Fibroblast of upper back skin (primary cell): ENCODE measurements around the gene CPNE5.

Experiments used
- DNase-seq: peaks from one replicate; pipeline ENCODE4 v3.0.0-alpha.2; 2013

The CPNE5 gene

DNA sequence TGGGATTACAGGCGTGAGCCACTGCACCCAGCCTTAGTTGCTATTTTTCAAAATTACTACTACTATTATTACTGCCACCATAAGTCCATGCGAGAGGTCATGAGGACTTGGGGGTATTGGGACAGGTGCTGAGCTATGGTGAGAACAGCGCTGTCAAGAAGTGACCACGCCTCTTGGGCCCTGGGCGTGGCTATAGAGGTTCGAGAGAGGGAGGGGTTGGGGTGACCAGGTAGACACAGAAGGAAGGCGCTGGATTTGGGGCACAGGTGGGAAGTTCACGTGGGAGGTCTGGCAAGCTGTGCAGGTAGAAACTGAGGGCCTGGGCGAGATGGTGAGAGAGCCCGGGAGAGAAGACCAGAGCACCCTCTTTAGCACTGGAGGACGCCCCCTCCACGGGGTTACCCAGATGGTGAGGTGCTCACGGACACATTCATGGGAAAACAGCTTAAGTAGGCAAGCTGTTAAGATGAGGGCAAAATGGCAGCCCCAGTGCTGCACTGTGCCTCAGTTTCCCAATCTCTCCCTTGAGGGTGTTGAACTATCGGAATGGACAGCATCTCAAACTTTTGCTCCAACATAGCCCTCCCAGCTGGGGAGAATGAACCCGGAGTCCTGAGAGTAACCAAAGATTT, 80.6 kb downstream of the CPNE5 start:
- no peak for DNase-seq

DNA sequence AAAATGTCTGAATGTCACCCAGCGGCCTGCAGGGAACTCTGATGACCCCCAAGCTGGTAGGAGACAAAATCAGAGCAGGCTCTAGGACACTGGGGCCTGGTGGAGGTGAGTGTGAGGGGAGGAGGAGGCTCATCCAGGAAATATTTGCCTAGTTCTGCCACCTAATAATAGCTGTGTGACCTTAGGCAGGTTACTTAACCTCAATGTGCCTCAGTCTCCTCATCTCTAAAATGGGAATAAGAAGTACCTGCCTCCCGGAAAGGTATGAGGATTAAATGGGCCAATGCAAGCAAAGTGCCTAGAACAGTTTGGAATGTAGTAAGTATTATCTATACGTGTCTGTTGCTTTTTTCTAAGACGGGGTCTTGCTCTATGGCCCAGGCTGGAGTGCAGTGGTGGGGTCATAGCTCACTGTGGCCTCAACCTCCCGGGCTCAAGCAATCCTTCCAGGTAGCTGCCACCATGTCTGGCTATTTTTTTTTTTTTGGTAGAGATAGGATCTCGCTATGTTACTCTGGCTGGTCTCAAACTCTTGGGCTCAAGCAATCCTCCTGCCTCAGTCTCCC, 81.2 kb downstream of the CPNE5 start:
- no peak for DNase-seq

DNA sequence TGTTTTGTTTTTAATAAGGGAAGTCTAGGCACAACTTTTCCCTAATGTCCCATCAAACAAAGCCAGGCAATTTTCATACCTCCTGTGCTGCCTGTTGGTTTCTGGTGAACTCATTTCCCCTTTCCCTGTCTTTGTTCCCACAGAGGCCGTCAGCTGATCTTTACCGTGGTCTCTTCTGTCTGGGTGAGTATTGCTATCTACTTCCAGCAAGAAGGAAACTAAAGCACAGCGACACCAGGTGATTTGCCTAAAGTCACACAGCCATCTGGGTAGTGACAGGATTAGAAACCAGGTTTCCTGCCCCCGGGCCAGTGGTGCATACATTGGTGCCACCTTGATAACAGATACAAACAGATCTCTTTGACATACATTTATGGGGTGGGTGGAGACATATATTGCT, 82.0 kb downstream of the CPNE5 start:
- no peak for DNase-seq

DNA sequence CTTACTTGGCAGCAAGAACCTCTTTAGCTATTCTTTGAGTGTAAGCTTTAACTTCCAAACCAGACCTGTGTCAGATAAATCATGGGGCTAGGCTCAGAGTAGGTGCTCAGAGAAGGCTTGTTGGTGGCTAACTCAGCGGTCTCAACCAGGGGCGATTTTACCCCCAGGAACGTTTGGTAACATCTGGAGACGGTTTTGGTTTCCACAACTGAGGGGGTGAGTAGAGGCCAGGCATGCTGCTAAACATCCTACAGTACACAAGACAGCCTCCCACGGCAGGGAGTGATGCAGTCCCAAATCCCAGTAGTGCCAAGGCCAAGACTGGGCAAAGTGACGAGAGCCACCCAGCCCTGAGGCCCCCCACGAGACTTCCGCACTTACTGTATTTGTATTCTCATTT, 82.5 kb downstream of the CPNE5 start:
- DNase-seq = no peak

DNA sequence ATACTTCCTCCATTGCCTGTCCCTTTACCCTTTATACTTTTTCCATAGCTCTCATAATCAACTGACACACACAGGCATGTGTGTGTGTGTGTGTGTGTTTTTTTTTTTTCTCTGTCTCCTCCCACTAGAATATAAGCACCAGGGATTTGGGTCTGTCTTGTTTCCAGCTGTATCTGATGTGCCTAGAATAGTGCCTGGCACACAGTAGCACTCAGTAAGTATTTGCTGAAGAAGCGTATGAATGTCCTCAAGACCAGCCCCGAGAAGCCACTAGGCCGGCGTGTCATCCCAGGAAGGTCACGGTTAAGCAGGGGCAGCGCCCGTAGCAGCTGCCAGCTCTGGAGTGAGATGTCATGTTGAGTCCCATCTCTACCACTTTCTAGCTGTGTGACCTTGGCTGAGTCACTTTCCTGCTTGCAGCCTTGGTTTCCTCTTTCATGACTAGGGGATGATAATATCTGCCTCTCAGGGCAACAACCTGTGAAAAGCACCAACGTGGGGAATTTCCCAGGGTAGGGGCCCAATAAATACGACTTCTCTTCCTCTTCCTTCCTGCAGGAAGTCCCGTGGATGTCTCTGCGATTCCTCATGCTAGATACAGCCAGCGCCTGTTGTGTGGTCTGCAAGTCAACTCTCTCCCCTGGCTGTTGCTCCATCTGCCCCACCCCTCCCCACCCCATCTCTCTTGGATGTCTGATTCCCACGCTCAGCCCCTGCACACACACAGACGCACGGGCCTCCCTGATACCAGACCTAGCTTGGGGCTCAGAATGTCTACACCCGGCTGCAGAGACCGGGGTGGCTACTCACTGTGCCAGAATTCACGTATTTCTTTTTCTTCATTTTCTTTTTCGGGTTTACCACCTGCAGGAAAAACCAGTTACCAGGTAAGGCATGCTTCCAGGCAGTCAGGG, 83.6 kb downstream of the CPNE5 start:
- no peak for DNase-seq

DNA sequence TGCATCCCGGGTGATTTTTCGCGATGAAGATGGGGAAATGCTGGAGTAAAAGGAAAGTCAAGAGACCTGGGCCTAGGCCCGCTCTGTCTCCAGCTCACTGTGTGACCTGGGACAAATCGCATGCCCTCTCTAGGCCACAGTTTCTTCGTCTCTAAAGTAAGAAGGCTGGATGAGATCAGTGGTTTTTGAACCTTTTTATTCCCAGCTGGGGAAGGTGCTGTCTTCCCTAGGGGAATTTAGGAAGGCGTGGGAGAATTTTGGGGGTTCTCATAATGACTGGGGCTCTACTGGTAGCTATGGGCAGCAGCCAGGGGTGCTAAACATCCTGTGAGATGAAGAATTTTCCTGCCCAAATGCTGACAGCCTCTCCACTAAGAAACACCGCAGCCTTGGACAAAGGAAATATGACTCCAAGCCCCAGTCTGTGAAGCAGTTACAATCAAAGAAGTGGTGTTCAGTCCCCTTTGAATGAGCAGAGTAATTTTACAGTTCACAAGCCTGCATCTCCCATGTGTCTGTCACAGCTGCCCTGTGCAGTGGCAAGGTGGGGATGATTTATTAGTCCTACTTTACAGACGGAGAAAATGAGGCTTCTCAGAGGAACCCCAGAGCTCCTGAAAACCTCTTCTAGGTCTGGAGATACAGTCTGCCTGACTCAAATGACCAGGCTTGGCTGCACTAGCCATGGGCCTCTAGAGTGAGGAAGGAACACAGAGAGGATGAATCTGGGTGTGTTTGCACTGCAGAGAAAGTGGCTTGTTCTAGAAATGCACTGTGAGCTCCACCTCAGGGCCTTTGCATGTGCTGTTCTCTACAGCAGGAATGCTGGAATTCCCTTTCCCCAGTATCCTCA, 84.4 kb downstream of the CPNE5 start:
- no peak for DNase-seq

DNA sequence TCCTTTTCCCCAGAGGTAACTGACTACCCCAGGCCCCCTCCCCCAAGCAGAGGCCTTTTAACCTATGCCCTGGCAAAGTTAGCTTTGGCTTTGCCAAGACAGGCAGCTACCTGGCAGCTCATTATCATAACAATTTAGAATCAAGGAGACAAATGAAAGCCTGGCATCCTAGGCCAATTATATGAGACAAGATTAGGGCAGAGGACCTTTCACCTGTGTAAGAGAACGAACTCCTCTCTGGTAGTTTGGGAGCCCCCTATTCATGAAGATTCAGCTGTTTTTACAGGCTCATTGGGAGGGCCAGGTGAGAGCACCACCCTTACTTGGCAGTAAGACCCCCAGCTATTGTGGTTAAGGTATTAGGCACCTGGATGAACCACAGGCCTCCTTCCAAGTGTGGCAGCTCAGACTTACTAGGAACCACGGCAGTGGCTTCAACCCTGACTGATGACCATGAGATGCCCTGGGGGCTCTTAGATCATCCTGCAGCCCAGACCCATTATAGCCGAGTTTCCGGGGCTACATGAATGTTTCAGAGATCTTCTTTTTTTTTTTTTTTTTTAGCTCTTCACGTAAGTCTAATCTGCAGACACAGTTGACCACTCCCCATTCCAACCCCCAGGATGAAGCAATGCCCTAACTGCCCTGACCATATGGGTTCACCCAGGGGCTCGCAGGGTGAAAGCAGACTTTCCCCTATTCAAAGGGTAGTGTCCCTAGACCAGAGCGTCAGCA, 85.4 kb downstream of the CPNE5 start:
- DNase-seq = no peak

DNA sequence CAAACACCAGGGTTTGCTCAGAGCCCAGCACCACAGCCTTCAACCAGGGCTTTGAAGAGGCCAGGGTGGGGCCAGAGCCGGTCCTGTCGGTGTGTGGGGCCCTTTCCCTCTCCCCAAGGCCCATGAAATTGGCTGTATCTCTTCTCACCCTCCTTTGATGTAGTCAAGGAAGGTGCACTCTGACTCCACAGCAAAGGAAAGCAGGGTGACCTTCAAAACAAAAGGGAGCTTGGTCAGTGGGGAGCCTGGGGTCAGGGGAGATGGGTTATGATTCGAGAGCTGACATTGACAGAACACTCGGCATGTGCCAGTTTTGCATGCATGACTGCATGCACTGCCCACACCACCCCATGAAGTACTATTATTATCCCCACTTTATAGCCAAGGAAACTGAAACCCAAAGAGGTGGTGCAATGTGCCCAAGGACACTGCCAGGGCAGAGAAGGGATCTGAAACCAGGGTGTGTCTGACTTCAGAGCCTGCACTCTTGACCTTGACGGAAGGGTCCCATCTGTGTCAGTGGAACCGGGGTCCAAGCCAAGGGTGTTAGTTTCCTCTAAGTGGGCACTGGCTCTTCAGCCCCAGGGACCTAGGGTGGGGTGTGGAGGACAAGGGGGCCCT, 86.2 kb downstream of the CPNE5 start:
- DNase-seq = no peak

DNA sequence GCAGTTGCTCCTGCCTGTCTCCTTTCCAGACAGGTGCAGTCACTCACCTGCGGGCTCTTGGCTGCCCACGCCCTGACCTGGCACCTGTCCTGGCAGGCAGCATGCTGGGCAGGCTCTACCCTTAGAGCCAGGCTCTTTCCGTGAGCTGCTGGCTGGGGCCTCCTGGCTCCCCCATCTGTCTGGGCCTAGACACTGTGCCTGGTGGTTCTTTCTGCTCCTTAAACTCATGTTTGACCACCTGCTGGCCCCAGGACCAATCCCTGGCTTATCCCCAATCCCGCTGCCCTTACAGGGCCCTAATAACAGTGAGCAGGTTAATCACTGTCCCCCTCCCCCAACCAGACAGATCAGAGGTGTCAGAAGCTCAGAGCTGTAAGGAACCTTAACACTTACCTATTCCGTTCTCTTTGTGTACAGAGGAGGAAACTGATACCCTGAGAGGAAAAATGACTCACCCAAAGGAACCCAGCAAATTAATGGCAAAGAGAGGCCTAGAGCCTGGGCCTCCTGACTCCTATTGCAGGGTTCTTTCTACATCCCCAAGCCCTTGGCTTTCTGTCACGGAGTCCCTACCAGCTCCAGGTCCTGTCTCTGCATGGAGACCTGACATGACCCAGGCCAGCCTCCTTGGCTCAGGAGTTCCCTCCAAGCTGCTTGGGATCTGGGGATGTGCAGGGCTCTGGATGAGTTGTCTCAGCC, 86.9 kb downstream of the CPNE5 start:
- no peak for DNase-seq

DNA sequence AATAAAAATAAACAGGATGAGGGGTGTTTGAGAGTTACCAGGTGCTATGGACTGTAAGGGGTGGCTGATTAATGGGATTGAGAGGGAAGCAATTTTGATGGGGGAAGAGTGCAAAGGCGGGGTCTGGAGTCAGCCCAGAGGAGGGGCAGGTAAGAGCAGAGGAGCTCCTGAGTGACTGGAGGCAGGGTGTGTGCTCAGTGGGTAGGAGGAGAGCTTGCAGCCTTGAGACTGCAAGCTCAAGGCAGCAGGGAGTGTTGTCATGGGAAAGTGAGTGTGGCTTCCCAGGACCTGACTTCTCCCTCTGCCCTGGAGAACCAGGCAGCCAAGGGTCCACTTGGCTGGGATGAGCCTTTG, 87.4 kb downstream of the CPNE5 start:
- DNase-seq = no peak

DNA sequence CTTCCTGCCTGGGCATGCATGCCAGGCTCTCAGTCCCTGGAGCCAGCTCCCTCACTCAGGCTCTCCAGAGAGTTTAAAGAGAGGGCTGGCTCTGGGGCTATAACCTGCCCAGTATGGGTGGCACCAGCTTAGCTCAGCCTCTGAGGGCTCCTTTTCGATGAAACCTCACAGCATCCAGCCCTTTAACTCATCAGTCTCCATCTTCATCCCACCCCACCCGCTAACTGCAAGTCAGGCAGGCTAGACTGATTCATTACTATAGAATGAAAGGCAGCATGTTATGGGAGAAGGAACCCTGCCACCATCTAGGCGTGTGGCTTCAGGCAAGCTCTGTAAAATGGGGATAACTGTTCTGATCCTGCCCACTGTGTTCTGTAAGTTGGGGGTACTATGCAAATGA, 88.2 kb downstream of the CPNE5 start:
- no peak for DNase-seq

DNA sequence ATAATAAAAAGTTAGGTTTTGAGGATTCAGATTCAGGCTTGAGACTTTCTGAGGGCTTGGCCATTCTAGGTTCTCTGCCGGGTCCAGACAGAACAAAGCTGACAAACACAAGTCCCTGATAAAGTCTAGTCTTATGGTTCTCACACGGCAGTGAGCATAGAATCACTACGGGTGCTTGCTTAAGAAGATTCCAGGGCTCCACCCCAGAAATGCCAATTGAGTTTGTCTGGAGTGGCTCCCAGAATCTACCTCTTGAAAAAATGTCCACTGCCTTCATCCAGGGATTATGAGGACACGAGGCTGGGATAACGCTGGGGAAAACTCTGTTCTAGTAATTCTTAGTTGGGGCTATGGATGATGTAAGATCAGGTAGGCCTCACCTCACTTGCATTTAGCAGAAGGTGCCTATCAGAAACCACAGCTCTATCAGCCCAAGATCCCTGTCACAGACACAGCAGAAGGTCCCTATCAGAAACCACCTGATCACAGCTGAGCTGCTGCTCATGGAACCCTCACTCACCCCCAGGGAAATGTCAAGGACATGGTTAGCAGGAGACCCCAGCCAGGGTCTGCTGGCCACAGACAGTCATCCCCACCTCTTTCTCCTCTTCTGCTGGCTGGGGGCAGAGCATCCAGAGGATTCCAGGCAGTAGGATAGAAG, 89.3 kb downstream of the CPNE5 start:
- DNase-seq = no peak

DNA sequence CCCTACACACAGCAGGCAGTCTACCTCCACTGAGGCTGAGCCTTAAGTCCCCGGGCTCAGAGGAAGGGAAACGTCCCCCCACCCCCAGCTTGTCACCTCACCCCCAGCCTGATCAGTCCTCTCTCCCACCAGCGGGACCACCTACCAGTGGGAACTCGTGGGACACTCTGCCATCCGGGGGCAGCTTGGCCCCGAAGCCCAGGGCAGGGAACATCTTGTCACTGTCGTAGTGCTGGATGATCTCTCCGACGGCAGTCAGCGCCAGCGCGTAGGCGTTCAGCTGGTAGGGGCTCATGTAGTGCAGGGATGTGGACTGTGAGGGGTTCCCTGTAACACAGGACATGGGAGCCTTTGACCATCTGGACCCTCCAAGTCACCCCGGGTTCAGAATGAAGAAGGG, 93.0 kb downstream of the CPNE5 start:
- no peak for DNase-seq

DNA sequence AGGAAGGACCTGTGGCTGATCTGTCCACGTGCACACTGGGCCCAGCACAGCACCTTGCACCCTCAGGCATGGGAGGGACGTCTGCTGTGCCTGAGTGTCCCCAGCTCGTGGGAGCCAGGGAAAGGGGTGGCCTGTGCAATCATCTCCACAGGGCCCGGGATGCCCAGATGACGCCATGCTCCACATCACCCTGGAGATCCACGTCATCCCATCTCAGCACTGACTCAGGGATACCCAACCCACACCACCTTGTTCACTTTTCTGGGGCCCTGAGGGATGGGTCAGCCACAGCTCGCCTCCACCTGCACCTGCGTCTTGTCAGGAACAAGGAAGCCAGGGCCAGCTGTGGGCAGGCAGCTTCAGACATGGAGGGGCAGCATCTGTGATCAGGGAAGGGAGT, 93.4 kb downstream of the CPNE5 start:
- DNase-seq = no peak

DNA sequence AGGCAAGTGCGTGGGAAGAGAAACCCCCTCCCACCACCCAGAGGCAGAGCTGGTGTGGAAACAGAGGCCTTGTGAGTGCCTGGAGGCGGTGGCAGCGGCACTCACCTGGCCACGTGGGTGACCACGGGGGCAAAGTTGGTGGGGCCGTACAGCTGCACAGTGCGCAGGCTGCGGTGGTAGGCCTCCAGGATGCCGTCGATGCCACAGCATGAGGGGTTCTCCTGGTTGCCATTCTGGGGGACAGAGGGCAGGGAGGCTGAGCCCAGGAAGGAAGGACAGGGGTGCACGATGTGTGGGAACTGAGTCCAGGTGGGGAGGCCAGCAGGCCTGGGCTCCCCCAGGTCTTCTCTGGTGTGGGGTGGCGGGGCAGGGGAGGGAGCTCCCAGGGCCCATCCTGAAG, 94.0 kb downstream of the CPNE5 start:
- DNase-seq = no peak

DNA sequence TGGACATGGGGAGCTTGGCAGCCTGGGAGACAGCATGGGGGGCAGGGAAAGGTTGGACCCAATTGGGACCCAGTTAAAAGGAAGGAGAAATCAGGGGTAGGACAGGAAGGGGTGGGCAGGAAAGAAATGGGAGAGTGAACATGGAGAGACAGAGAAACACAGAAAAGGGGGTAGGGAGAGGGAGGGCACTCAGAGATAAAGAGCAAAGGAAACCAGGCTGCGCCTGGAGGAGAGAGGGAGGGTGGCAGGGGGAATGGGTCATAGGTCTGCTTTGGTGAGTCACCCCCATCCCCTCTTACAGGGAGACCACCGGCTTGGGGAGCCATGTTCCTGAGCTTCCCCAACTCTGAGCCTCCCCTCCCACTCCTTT, 95.0 kb downstream of the CPNE5 start:
- no peak for DNase-seq

DNA sequence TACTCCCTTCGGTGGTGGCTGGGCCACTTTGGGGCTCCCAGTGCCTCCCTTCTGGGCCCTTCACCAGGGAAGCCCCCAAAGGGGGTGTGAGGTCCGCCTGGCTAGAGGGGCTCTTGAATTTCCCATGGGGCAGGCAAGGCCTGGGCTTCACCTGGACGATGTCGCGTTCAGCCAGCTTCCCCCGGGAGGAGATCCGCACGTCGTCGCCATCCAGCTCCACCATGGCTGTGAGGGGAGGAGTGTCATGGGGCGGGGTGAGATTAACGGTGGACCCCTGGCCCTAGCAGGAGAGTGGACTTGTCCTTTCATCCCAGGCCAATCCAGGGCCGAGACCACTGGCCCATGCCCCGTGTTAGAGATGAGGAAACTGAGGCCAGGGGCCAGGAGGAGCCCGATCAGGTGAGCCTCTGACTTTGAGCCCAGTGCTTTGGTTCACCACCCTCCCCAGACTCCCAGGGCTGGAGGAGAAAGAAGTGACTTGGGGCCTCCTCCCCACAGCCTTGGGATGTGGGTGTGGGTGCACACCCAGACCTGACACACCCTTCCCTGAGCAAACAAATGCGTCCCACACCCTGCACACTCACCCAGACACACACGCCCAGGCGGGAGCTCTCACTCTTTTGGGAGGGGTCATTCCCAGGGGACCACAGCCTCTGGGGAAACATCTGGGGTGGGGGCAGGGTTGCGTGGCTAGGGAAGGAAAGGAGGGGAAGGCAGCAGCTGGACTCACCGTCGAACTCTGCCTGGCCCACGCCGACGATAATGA, 95.5 kb downstream of the CPNE5 start:
- DNase-seq = no peak

DNA sequence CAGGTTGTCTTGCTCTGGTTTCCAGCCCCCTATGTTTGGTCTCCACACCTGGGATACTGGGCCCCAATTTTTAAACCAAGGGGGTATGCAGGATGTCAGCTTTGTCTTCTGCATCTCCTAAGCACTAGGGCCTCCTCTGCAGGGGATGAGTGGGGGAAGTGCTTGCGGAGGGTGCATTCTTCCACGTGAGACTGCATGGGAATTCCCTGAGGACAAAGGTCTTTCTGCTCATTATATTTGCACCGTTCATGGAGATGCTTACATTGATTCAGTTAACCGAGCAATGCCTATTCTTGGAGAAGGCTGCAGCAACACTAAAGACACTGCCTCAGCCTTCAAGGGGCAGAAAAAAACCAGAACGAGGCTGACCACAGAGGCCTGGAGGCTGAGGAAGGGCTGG, 96.2 kb downstream of the CPNE5 start:
- no peak for DNase-seq

DNA sequence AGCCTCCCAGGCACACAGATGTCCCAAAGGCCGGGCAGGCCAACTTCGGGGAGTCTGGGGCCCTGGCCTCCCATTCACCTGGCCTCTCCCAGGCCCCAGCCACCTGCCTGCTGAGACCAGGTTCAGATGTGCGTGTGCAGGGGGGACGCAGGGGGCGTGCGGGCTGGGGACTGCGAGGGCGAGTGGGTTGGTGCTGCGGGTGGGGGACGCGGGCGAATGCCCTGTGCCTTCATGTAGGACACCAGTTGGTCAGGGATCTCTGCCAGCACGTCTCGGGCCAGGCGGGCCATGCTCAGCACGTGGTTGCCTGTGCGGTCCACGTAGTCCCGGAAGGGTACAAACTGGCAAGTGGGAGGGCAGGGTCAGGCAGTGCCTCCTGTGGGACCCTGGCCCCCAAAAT, 97.1 kb downstream of the CPNE5 start:
- DNase-seq = no peak

DNA sequence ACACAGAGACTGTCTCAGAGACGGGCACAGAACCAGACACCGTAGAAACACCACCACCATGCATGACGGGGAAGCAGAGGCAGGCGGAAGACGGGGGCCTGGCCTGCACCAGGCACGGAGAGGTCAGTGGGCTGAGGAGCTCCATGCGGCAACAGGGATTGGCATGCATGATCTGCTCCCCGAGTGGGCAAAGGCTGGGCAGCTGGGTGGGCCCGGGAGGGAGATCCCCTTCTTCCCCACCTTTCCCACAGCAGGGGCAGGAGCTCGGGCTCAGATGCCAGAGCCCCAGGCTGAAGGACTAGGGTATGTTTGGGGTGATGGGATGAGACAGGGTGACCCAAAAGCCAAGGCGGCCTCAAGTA, 98.4 kb downstream of the CPNE5 start:
- no peak for DNase-seq
